HG03469 (cell line): ENCODE data around the gene VDR.
"Not testable (repeated sequence)": the region's sequence is repeated elsewhere in the genome, so short reads cannot be mapped to it uniquely, and the experiment has no call there.

Source experiments
- ATAC-seq: cut with Tn5 transposase; IDR thresholded peaks from one replicate; pipeline ENCODE4 v1.9.1; 2021; ENCODE audit warnings: mild to moderate bottlenecking, moderate library complexity, moderate number of reproducible peaks; ENCODE audit not compliant: unreplicated experiment

The VDR gene

DNA sequence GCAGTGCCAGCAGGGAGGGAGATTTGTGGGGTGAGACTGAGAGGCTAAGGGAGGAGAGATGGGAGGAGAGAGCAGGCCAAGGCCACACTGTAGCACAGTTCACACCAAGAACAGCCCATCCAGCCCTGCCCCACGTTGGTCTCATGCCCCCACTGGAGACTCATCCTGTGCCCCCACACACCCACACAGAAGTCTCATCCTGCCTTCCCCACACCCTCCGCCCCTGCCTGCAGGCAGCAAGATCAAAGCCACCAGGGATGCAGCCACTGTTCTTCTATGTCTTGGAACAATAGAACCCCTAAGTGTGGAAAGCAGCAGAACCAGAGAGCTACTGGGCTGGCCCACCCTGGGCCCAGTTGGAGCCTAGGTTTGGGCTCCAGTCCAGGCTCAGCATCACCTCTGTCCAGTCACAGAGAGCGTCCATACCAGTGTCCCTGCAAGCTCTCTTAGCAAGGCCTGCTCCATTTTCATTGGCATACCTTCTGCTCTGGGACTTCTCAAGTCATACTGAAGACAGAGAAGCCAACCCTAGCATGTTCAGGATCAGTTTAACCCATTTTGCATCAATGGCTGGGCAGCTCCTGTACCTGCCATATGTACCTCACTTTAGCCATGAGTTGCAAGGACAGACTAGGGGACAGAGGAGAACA lies 53.4 kb downstream of the VDR start:
- no peak for ATAC-seq

DNA sequence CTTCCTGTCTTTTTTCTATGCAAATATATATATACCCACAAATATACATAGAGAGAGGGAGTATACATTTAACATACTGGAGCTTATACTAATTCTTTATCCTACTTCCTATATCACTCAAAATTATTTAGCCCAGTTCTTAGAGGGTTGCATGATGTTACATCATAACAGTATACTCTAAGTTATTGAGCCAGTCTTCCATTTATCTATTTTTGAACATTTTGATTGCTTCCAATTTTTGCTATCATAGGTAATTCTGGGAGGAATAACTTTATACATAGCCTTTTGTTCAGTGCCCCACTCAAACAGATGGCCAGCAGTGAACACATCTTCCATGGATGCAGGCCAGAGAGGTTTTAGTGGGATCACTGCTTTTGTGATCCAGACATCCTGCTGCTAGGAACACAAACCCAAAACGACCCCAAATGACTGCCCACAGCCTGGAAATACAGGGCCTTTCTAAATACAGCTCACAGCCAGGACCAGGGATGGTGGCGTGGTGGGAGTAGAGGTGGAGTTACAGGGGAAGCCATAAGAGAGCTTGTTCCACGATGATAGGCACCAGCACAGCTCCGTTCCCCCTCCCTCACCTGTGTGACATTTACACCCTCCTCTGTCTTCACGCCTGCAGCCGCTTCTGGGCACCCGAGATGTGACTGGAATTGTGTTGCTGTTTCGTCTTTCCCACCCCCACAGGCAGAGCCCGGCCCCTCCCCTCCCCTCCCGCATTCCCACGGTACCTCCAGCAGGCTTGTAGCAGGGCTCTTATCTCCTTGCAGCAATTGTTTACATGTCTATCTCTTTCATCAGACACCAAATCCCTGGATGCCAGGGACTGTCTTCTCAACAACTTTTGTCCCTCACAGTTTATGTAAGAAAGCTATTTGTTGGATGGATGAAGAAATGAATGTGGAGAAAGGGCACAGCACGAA lies 54.4 kb downstream of the VDR start:
- ATAC-seq, result no peak

DNA sequence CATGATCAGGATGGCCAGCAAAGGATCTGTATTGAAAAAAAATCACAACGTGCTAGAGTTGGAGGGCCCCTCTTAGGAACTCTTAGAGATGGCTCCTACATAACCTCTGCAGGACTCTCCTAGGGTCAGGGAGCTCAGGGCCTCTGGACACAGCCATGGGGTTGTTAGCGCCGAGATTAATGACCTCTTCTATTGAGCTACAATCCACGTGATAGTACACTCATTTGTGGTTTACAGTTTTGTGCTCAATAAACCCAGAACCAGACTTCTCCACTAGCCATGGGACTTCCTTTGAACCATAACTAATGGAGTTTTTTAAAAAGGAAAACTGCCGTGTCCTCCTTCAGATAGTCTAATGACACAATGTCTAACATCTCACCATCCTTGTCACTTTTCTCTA lies 55.5 kb downstream of the VDR start:
- ATAC-seq, result no peak

DNA sequence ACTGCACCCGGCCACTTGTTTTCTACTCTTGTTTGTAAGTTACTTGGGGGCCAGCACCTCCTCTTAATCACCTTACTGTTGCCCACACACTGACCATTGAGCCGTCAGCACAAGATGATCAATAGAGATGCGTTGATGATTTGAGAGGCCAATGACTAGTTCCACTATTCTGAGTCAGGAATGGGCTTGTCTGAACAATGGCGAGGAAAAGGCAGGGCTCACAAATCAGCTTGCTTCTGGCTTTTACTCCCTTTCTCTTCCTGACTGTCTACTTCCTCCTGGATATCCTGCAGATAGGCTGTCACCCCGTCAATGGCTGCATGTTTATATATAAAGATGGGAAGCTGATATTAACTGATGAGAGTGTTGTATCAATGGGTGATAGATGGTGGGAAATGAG lies 55.9 kb downstream of the VDR start:
- ATAC-seq, result no peak

DNA sequence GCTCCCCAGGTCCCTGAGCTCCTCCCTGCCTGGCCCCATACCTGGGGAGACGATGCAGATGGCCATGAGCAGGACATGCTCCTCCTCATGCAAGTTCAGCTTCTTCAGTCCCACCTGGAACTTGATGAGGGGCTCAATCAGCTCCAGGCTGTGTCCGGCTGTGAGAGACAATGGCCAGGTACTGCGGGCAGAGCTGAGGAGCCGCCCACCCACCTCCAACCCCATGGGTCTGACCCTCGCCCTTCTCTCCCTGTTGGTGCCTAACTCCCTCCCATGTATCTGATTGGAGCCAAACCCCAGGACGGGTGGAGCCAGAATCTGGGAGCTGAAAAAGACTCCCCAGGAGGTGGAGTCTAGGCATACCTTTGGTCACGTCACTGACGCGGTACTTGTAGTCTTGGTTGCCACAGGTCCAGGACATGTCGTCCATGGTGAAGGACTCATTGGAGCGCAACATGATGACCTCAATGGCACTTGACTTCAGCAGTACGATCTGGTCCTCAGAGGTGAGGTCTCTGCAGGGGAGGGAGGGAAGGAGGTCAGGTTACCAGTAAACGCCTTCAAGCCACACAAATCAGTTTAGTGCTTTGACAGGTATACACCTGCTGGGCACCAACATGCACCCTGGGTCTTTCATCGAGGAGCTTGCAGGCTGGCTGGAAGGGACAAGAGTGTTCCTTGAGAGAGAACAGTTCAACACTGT lies 58.3 kb downstream of the VDR start:
- ATAC-seq, result no peak

DNA sequence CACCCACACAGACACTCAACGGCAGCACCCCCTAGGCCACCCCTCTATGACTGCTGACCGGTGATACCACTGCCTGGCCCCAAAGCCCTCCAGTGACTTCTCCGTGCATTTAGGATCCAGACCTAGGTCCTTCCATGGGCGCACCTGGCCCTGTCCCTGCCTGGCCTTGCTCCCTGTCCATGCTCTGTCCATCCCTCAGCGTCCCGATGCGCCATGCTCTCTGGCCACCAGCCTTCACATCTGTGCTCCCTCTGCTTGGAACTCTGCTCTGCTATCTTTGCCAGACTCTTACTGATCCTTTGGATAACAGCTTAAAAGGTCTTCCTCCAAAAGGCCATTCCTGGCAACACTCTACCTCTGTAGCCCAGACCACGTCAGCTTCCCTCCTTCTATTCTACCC lies 59.7 kb downstream of the VDR start:
- no peak for ATAC-seq

DNA sequence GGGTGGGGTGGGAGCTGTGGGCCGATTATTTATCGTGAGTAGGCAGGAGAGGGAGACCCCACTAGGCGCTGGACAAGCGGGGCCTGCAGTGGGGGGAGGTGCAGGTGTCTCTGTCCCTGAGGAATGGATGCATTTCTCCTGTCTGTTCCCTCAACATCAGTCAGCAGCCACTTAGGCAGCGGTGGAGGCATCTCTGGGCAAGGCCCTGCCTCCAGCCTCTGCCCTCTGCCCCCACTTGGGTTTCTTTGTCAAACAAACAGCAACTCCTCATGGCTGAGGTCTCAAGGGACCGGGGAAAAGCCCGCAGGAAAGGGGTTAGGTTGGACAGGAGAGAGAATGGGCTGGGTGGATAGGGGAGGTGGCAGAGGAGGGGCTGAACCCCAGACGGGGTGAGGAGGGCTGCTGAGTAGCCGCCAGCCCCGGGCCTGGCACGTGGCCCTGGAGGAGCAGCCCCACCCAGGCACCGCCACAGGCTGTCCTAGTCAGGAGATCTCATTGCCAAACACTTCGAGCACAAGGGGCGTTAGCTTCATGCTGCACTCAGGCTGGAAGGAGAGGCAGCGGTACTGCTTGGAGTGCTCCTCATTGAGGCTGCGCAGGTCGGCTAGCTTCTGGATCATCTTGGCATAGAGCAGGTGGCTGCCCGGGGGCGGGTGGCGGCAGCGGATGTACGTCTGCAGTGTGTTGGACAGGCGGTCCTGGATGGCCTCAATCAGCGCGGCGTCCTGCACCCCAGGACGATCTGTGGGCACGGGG lies 60.4 kb downstream of the VDR start:
- no peak for ATAC-seq

DNA sequence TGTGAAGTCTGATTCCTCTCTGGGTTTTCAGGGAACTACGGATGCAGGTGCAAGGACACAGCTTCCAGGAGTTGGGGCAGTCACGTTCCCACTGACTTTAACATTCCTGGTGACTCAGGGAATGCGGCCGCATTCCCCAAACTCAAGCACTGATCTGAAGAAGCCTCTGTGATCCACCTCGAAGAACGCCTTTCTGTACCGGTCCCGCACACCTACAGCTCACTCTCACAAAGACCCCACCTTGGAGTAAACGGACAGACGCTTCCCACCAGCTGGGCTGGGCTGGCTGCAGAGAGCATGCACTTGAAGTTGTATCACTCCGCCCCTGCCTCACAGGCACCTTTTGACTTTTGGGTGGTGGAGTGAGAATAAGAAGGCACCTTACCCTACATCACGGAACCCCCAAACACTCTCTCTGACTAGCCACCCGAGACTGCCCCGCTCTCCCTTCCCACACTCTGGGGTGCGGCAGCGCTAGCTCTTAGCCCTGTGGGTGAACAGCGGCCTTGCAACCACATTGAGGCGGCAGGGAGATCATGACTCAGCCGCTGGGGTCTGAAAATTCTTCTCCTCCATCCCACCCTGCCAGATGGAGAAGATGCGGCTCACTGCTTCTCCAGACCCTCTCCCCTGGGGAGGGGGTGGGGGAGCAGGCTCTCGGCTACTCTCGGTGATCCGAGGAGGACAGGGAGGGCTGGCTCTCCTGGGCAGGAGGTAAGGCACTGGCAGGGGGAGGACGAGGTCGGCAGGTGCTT lies 61.4 kb downstream of the VDR start:
- ATAC-seq, result no peak

DNA sequence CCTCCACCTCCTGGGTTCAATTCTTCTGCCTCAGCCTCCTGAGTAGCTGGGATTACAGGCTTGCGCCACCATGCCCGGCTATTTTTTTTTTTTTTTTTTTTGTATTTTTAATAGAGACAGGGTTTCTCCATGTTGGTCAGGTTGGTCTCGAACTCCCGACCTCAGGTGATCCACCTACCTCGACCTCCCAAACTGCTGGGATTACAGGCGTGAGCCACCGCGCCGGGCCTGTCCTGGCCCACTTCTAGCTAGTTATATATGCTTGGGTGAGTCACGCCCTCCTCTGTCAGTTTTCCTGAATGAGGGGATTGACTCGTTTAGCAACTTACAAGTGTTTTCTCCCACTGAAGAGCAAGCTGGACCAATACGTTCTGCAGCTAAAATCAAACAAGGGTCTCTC lies 62.3 kb downstream of the VDR start:
- not testable (repeated sequence) for ATAC-seq

DNA sequence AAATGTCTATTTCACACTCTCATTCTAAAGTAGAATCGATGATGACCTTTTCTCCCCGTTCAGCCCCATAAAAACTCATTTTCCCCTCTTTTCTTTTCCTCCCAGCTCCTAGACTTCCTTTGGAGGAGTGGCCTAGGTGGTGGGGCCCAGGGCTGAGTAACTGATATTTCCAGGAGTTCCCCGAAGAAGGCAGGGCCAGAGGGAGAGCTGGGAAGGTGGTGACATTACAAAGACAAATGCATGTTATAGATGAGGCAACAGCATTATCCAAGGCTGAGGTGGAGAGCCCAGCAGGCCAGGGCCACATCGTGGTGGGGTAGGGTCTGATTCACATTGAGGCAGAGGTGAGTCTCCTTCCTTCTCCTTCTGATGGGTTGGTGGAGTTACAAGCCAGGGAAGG lies 62.9 kb downstream of the VDR start:
- no peak for ATAC-seq

DNA sequence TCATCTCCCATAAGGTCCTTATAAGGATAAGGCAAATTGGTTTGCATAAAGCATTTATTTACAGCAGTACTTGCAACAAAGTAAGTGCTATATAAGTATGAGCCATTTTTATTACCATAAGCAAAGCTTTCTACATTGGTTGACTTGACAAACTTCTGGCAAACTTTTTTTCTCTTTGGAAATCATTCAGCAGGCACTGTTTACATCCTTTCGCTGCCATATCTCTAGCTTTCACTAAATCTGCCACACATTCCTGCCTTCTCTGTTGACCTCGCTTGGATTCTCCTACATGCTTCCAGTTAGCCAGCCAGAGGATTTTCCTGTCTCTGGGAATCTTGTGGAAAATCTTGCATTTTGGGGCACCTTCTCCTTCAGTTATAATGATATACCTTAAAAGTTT lies 63.3 kb downstream of the VDR start:
- ATAC-seq, result no peak

DNA sequence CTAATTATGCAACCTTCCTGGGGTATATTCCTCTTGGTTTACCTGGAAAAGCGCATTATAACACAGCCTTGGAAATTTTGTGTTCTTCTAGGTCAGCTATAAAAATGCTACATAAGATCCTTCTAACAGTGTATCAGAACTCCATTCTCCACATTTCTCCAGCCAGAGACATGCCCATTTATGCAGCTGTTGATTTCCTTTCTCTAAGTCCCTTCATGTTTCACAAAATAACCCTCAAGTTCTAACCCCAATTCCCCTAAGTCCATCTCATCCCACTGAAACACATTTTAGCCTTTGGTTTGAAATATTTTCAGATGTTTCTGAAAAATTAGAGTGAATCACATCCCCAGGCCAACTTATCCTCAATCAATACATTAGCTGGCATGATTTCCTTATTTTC lies 64.2 kb downstream of the VDR start:
- no peak for ATAC-seq

DNA sequence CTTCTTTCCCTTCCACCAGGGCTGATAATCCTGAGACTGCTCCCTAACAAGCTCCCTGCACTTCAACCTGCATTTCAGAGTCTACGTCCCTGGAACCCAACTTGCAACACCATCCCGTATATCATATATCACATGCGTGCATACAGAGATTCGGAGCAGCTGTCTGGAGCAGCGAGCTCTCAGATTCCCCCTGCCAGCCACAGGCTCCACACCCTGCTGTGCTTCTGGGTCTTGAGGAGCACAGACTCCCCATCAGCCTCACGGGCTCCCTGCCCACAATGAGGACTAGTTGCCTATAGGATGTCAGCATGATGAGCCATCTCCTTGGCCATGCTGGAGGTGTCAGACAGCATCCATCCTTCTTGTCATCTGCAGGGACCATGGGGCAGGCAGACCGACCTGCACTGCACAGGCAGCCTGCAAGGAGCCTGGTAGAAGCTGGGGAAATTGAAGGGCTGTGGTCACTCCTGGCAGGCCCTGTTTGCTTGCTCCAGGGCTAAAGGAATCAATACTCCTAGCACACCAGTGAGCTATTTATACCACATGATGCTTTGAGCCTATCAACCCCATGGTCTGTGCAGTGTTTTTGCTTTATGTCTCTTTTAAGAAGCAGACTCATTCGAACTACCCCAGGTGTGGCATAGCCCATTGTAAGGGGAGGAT lies 65.4 kb downstream of the VDR start:
- no peak for ATAC-seq

DNA sequence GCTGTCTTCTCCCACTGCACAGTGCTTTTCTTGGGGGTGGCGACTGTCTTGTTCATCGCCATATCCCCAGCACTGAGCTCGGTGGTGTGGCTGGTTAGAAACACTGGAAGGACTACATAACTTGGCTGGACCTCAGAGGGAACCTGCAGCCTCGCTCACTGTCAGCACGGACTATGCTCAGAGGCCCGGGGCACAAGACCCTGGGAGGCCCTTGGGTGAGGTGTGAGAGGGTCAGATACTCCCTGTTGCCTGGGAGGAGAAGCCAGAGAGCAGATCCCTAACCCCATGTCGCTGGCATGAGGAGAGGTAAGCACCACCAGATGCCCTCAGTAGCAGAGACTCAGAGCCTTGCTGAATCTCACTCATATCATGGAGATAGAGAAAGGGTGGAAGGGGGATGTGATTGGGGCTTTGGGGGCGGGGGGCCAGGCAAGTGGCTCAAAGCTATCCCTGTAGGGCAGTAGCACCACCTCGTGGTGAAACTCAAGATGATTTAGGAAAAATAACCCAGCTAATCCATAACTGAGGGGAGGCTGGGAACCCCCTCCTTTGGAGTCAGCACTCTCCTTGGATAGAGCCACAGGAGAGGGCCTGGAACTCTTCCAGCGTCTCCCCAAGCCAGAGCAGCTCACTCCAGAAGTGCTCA lies 66.4 kb downstream of the VDR start:
- ATAC-seq, result no peak

DNA sequence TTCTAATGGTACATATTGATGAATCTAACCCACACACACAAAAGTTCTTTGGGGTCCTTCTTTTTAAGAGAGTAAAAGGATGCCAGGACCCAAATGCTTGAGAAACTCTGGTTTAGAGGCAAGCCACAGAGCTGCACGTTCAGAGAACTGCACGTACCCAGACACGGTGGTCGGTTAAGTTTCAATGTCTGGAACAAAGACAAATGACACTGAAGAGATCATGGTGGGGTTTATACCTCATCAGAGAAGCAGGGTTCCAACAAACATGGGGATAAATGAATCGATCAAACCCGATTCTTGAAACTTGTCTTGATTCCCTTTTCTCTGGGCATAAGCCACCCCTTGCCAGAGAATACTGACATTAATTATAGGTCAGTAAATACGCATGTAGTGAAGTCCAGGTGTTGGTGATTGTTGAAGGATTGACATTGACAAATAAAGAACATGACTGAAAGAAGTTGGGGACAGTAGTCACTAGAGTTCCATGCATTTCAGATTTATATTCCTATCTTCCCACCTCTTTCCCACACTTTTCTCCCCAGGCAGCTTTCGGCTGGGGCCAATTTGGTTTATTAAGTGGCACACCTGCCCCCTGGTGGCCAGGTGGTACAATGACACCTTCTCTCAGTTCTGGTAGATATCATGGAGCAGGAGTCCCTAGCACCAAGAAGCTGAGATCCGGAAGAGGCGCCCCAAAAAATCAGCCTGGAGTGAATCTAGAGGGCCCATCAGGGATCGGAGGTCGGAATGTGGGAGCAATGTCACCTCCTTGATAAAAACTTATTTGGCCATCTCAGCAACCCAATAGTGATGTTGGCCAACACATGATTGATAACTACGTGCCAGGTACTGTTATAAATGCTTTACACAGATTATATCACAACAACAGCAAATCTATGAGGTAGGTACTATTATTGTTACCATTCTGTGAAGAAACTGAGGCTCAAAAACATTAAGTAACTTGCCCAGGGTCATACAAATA lies 67.3 kb downstream of the VDR start:
- ATAC-seq, result no peak

DNA sequence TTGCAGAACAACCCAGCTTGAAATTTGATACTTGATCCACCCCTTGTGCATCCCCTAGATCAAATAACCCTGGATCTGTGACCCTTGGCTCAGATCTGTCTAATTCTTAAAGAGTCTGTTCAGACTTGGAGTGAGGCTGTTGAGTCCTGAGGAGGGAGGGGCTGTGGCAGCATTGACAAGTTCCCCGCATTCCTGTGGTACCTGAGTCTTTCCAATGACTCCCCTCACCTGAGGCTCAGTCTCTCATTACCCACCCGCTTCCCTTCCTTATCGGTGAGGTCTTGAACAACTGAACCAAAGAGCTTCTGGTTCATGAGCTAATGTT lies 69.0 kb downstream of the VDR start:
- no peak for ATAC-seq

DNA sequence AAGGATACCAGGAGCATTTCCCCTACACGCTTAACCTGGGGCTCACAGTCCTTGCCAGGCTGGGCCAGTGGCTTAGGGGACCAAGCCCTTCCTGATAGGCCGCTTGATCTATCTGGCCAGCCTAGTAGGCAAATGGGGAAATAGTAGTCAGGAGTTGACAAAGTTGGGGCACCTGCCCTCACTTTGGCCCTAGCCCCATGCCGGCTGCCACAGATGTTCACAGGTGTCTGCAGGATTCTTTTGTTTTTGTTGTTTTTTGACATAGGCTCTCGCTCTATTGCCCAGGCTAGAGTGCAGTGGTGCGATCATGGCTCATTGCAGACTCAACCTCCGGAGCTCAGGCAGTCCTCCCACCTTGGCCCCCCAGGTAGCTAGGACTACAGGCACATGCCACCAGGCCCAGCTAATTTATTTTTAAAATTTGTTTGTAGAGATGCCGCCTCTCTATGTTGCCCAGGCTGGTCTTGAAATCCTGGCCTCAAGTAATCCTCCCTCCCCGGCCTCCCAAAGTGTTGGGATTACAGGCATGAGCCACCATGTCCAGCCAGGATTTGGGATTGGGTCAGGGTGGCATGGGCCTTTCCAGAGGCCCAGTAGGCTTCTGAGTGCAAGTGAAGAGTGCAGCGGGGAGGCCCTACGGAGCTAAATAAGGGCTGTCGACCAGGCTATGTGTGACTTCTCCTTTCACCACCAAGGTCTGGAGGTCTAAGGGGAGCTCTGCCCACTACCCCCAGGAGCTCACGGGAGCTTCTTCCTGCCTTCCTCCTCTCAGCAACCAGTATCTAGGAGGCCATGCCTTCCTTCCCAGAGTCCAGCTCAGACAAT lies 69.6 kb downstream of the VDR start:
- no peak for ATAC-seq
